HG03280 (cell line): Measurements from ENCODE around the gene HGF.

Experiments used
- ATAC-seq: cut with Tn5 transposase; IDR thresholded peaks from one replicate; pipeline ENCODE4 v1.9.1; 2021; ENCODE audit warnings: mild to moderate bottlenecking, moderate library complexity; ENCODE audit not compliant: unreplicated experiment

Gene HGF

DNA sequence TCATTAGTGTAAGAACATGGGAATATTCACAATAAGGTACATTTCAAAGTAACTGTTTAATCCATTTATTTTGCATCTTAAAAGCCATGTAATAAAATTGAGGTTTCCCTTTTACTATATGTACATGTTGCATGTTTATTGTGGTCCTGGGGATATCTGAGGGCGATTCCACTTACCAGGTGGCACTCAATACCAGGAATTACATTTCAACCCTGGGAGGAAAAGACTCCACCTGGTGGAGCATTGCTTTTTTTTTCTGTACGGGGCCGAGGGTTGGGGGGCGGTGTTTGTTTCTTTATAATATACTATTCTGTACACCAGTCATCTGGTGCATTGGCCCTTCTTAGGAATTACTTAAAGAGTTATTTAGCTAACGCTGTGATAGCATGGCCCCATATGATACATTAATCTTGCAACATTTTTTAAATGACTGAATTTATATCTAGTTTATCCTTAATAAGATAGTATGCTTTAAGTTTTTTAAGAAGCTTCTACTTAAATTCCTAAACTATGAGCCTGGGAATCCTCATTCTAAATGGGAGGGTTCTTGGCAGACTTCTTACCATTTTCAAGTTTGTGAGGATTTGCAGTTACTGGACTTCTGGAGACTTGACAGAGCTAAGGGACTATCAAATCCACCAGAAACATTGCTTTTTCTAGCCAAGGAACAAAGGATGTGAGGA is 7.2 kb upstream of the HGF start:
- ATAC-seq = no peak

GRCh38 chr7:81776161-81776560 is 6.3 kb upstream of the HGF start:
- ATAC-seq = no peak

DNA sequence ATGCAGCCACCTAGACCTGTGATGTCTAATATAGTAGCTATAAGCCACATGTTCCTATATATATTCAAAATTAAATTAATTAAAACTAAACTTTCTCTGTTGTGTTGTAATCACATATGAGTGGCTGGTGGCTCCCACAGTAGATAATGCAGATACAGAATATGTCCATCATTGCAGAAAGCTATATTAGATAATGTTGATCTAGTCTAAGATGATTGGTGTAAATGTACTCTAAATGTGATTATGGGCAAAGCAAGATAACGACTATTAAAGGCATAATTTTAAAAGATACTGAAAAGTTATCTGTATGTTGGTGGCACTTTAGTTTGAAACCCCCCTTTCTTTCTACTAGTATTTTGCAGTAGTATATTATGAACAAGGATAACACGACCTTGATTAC is 5.7 kb upstream of the HGF start:
- no peak for ATAC-seq

GRCh38 chr7:81774551-81774950 is 4.7 kb upstream of the HGF start:
- no peak for ATAC-seq

DNA sequence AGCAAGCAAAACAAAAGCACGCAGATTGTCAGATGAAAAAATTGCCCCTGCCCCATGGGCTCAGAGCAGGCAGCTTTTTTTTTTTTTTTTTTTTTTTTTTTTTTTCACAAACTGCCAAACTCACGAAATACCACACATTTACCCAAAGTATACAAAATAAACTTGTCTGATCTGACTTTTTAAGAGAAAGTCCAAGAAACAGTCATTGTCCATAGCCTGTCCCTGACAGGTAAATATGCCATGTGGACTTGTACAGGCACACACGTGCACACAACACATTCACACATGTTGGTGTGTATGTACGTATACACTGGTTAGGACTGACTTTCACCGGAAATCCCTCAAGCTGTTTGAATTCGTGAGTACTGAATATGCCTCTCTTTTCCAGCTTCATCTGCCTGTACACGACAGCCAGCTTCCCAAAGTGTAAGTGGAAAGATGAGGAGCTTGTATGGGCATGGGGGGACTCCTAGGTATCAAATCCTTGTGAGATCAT is 929 bp upstream of the HGF start:
- ATAC-seq = no peak

DNA sequence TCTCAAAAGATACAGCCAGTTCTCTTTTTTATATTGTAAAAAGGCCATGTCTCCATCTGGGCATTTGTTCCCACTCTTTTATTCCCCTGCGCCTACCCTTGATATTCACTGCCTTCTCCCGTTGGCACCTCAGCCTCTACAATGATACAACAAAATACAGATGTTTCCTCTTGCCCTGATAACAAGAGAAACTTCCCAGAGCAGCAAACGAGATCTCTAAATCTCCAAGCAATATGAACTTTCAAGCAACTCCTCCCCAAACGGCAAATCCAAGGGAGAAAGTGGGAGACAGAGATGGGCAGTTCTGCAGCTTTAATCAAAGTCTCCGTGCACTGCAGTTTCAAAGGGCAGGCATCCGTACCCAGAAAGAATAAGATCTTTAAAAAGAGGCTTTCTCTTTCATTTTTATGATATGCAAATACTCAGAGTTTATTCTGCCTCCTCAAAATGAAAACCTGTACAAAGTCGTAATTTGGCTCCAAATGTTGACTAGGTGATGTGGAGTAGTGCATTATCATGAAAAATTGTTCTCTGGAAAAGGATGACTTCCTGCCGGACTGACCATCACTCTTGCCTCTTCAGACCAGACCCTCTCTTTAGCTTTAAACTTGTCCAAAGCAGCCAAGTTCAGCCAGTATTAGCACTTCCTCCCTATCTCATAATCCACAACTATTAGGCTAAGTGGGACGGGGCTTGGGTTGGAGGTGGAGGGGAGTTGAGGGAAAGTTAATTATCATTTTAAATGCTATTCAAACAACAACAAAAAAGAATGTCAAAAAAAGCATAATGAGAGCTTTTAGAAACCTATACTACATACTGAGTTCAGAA is 682 bp downstream of the HGF start:
- ATAC-seq = no peak

DNA sequence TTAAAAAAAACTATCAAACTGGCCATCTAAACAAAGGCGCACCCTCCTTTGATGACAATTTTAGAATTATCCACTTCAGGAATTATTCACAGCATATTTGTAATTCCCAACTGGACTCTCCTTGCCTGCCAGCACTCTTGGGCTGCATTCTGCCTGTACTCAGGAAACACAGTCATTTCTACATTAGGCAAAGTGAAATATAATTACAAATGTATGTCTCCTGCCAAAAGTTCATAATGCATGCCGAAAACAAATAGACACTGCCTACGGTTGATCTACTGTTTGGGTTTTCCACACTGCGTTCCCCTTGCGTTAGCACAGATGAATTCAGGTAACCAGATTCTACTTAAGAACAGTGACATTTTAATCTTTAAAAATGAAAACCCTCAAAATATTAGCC is 1.9 kb downstream of the HGF start:
- no peak for ATAC-seq

DNA sequence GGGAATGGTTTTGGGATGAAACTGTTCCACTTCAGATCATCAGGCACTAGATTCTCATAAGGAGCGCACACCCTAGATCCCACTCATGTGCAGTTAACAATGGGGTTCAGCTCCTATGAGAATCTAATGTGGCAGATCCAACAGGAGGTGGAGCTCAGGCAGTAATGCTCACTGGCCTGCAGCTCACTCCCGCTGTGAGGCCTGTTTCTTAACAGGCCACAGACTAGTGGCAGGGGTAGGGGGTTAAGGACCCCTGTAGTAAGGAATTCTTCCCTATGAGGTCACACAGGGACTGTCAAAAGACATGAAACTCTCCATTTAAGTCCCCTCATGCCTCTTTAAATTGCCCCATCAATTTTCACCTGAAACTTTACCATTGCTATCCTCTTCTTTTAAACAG is 8.0 kb downstream of the HGF start:
- ATAC-seq = no peak

- ATAC-seq = no peak
Measured at GRCh38 chr7:81761031-81761430, 8.8 kb downstream of the HGF start.

- ATAC-seq = no peak
Measured at GRCh38 chr7:81754918-81755696, 14.7 kb downstream of the HGF start.

GRCh38 chr7:81753392-81753791 is 16.5 kb downstream of the HGF start:
- ATAC-seq = no peak

GRCh38 chr7:81752318-81752714 is 17.5 kb downstream of the HGF start:
- ATAC-seq = no peak

GRCh38 chr7:81751619-81752317 is 18.1 kb downstream of the HGF start:
- ATAC-seq = no peak

GRCh38 chr7:81745637-81746036 is 24.2 kb downstream of the HGF start:
- ATAC-seq = no peak

DNA sequence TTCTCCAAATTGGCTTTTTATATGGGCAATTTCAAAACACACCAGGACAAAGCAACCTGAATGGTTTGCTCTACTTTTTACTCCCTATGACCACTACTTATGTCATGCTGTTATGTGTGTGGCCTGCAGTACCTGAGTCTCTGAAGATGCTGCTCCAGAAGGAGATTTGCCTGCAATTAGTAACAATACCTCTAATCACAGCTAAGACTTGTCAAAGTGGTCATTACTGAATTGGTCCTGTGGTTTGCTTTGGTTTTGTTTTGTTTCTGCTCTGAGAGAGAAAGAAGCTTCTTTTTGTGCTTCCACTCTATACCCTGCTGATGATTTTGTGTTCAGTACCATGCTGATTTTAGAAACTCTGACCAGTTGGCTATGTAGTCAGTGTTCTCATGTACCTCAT is 25.5 kb downstream of the HGF start:
- no peak for ATAC-seq

GRCh38 chr7:81743665-81744064 is 26.2 kb downstream of the HGF start:
- ATAC-seq = no peak

DNA sequence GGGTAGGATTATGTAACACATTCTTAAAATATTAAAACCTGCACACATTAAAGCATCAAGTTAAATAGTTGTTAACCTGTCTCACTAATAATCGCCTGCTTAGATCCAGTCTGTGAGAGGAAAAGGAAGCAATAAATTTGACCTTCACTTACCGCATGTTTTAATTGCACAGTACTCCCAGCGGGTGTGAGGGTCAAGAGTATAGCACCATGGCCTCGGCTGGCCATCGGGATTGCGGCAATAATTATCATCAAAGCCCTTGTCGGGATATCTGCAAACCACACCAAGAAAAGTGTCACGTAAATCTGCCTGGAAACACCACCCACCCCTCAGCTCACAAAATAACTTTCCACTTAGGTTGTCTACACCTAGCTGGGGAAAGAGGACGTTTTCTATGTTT is 26.6 kb downstream of the HGF start:
- ATAC-seq = no peak

GRCh38 chr7:81740403-81740802 is 29.4 kb downstream of the HGF start:
- no peak for ATAC-seq

- no peak for ATAC-seq
Measured at GRCh38 chr7:81736091-81736490, 33.8 kb downstream of the HGF start.

GRCh38 chr7:81725812-81726127 is 44.1 kb downstream of the HGF start:
- ATAC-seq = no peak
